ENCODE results near the gene SETD1A. TPM values are rescaled to one million over a fixed set of nuclear protein-coding genes. Genes with fewer than 3 reads are reported as not detected.
A peak's percentile ranks its signal among the peaks of the same experiment; 100 is the strongest.

Gene SETD1A
- total and polyA plus RNA-seq, 9 of the 15 experiments (the other 6 are each of a cell fraction or from before 2014, with no cell fraction given) = 0.08 to 36.0 (median 4.2) TPM

- H3K36me3 ChIP-seq (ENCODE audit: control insufficient read depth, insufficient read depth, low read length) = no peaks in the 10 kb centered on the region
- no peaks in the 10 kb centered on the region for H3K79me2 ChIP-seq (ENCODE audit: control insufficient read depth, insufficient read depth, low read length)
- DNase-seq (ENCODE audit: extremely low read depth in 1 of 4, low spot score in 3 of 4) (no peak), ATAC-seq (no peak), FAIRE-seq (no peak)
- ChIA-PET CTCF (ENCODE audit: low intra/inter-chr PET ratio) (no interaction called here), POLR2A (interaction anchor here (0.6 to 2.1 kb wide), 3 partner anchors 38 to 176 kb away, joined by 3 to 13 read pairs (median 4); partner anchors contain the start of gene FUS)
- no peak overlapping the region for H2AFZ ChIP-seq (ENCODE audit: low read depth, low read length)
- no peak overlapping the region for H3K4me2 ChIP-seq (ENCODE audit: insufficient read depth, low read length)
- no TSS peak for BruUV-seq (replicated peaks)
- H4K20me1 ChIP-seq (replicated peaks; ENCODE audit: control insufficient read depth, insufficient read depth, low read length) = no peaks in the 10 kb centered on the region
- 0 out of 4 replicates have a peak overlapping the region, but pooled peaks of 1 of the 2 experiments have one; percentile 59 for H3K9ac ChIP-seq (ENCODE audit: insufficient read depth in 1 of 2, low read depth in 2 of 2, low read length in 2 of 2)
- no peaks in the 10 kb centered on the region for H3K9me1 ChIP-seq (ENCODE audit: control insufficient read depth, insufficient read depth, low read length)
- in situ Hi-C loops (cut with MboI) = no loop called here
- 59% methylated on average over 6 of the region's 6 CpGs for WGBS (ENCODE audit: insufficient coverage, low coverage, missing lambda C conversion rate)
- no peak overlapping the region for H3K27ac ChIP-seq (ENCODE audit: extremely low read depth, low read depth, low read length)
- no peaks in the 10 kb centered on the region for H3K27me3 ChIP-seq (ENCODE audit: control insufficient read depth in 2 of 2, insufficient read depth in 2 of 2, low read length in 2 of 2)
- intact Hi-C loops (cut with micrococcal nuclease) = no loop called here
- H3K4me3 ChIP-seq = no peak overlapping the region
- no peak for TF ChIP-seq CBX1 (IDR thresholded peaks at IDR 0.05; ENCODE audit: low read depth)
- TF ChIP-seq, protein P1, sequence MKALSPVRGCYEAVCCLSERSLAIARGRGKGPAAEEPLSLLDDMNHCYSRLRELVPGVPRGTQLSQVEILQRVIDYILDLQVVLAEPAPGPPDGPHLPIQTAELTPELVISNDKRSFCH (CRISPR knock-in tag; IDR thresholded peaks at IDR 0.05) = no peak
- TF ChIP-seq, protein P1 (tag; IDR thresholded peaks at IDR 0.05) = no peak
- TF ChIP-seq ZHX1 (conservative IDR thresholded peaks at IDR 0.05; ENCODE audit: low read length) = no peak
- no peak for TF ChIP-seq WHSC1 (IDR thresholded peaks at IDR 0.05; ENCODE audit: low read length)
- TF ChIP-seq MYNN (IDR thresholded peaks at IDR 0.05) = no peak
- TF ChIP-seq MYNN (CRISPR knock-in tag; IDR thresholded peaks at IDR 0.05) = no peak
- no peak for TF ChIP-seq KDM2B (CRISPR knock-in tag; IDR thresholded peaks at IDR 0.05)
- H3K4me1 ChIP-seq (replicated peaks in 1 of 2; ENCODE audit: control insufficient read depth in 2 of 2, insufficient read depth in 2 of 2, low read length in 2 of 2) = peaks cover 22 to 27% of the 10 kb centered on the region in 2 experiments
- H3K9me3 ChIP-seq (replicated peaks; ENCODE audit: control insufficient read depth, insufficient read depth, low read depth, low read length) = no peaks in the 10 kb centered on the region
Measured at GRCh38 chr16:31003744-31004143, 46.2 kb downstream of the SETD1A start.
